ENCODE results near the gene NEK10.

NEK10 gene

GRCh38 chr3:27185231-27185989 is 183.8 kb downstream of the NEK10 start:
- Histone ChIP-seq H3K4me3 (ENCODE audit: low read depth in 1 of 2, low read length in 1 of 2) (no peak overlapping the region), H3K4me1 (ENCODE audit: control insufficient read depth in 1 of 2, insufficient read depth in 1 of 2, low read depth in 1 of 2, low read length in 1 of 2) (no peaks in the 10 kb centered on the region), H3K27ac (no peak overlapping the region), H3K36me3 (no peaks in the 10 kb centered on the region), H3K27me3 (no peaks in the 10 kb centered on the region), H3K9me3 (no peaks in the 10 kb centered on the region)
- no peak for TF ChIP-seq CTCF (IDR thresholded peaks at IDR 0.05)

GRCh38 chr3:27184261-27184660 is 184.9 kb downstream of the NEK10 start:
- Histone ChIP-seq H3K27ac (no peak overlapping the region), H3K9me3 (no peaks in the 10 kb centered on the region), H3K27me3 (no peaks in the 10 kb centered on the region), H3K4me3 (ENCODE audit: low read depth in 1 of 2, low read length in 1 of 2) (no peak overlapping the region), H3K36me3 (no peaks in the 10 kb centered on the region), H3K4me1 (ENCODE audit: control insufficient read depth in 1 of 2, insufficient read depth in 1 of 2, low read depth in 1 of 2, low read length in 1 of 2) (no peaks in the 10 kb centered on the region)
- no peak for TF ChIP-seq CTCF (IDR thresholded peaks at IDR 0.05)

- Histone ChIP-seq H3K4me3 (ENCODE audit: low read depth in 1 of 2, low read length in 1 of 2) (no peak overlapping the region), H3K27ac (no peak overlapping the region), H3K9me3 (no peaks in the 10 kb centered on the region), H3K4me1 (ENCODE audit: control insufficient read depth in 1 of 2, insufficient read depth in 1 of 2, low read depth in 1 of 2, low read length in 1 of 2) (peaks cover 0 to 4% of the 10 kb centered on the region in 2 experiments), H3K36me3 (no peaks in the 10 kb centered on the region), H3K27me3 (no peaks in the 10 kb centered on the region)
- no peak for TF ChIP-seq CTCF (IDR thresholded peaks at IDR 0.05)
These were observed 192.9 kb downstream of the NEK10 start for GRCh38 chr3:27176256-27176655.

GRCh38 chr3:27174530-27174929 is 194.7 kb downstream of the NEK10 start:
- Histone ChIP-seq H3K36me3 (no peaks in the 10 kb centered on the region), H3K4me1 (ENCODE audit: control insufficient read depth in 1 of 2, insufficient read depth in 1 of 2, low read depth in 1 of 2, low read length in 1 of 2) (peaks cover 0 to 11% of the 10 kb centered on the region in 2 experiments), H3K27me3 (no peaks in the 10 kb centered on the region), H3K9me3 (no peaks in the 10 kb centered on the region), H3K27ac (no peak overlapping the region), H3K4me3 (ENCODE audit: low read depth in 1 of 2, low read length in 1 of 2) (no peak overlapping the region)
- TF ChIP-seq CTCF (IDR thresholded peaks at IDR 0.05): no peak

- Histone ChIP-seq H3K4me3 (ENCODE audit: low read depth in 1 of 2, low read length in 1 of 2) (no peak overlapping the region), H3K27ac (peak overlapping the region; percentile 65), H3K9me3 (no peaks in the 10 kb centered on the region), H3K4me1 (ENCODE audit: control insufficient read depth in 1 of 2, insufficient read depth in 1 of 2, low read depth in 1 of 2, low read length in 1 of 2) (peaks cover 0 to 11% of the 10 kb centered on the region in 2 experiments), H3K27me3 (no peaks in the 10 kb centered on the region), H3K36me3 (no peaks in the 10 kb centered on the region)
- no peak for TF ChIP-seq CTCF (IDR thresholded peaks at IDR 0.05)
These were observed 198.1 kb downstream of the NEK10 start for GRCh38 chr3:27171113-27171512.
